OCI-LY1 (cell line): ENCODE measurements around the gene ATL1.

Experiments used
- CTCF ChIP-seq: fragments of 200-600 bp; sonication (generic), shearing (Covaris generic); IDR thresholded peaks from 2 replicates; pipeline ENCODE4 v1.5.1; 2017; ENCODE audit warnings: mild to moderate bottlenecking, antibody characterized with exemption, low read length, moderate library complexity, mixed read lengths
- EZH2 ChIP-seq: fragments of 200-600 bp; sonication (generic), shearing (Covaris generic); IDR thresholded peaks from 2 replicates; pipeline ENCODE4 v1.8.0; 2017; ENCODE audit warnings: borderline replicate concordance, mixed run types, mild to moderate bottlenecking, antibody characterized with exemption, low read length, moderate library complexity, mixed read lengths

- TF ChIP-seq CTCF (no peak), EZH2 (no peak)
Measured at GRCh38 chr14:50620341-50620740, 60.4 kb downstream of the ATL1 start.
